WTC11 (cell line): ENCODE results near the gene RABGAP1. TPM values are rescaled to one million over a fixed set of nuclear protein-coding genes. Genes with fewer than 3 reads are reported as not detected.

Experiments used
- ATAC-seq: fragments of 200-7000 bp; cut with Tn5 transposase; 2 replicates; pipeline ENCODE4 v1.10.0; 2021; ENCODE audit warnings: mild to moderate bottlenecking, moderate library complexity
- CTCF ChIA-PET: fragments of 300-600 bp; sonication (Branson Sonifier 250); formaldehyde crosslinking; loops from one replicate; lab custom pipeline; 2021; ENCODE audit warnings: antibody characterized with exemption; lab: Charles Lee
- POLR2A ChIA-PET: fragments of 350-600 bp; sonication (Branson Sonifier 250); formaldehyde crosslinking; loops from one replicate; lab custom pipeline; 2021; ENCODE audit warnings: antibody characterized with exemption; lab: Charles Lee
- DNase-seq: peaks from one replicate; pipeline ENCODE4 v3.0.0; 2021; ENCODE audit warnings: low spot score
- H3K27ac Mint-ChIP-seq: 2 replicates; pipeline ENCODE4 v1.8.0; 2021; ENCODE audit warnings: mixed read lengths
- H3K27me3 Mint-ChIP-seq: 2 replicates; pipeline ENCODE4 v1.8.0; 2021; ENCODE audit warnings: low read depth, mild to moderate bottlenecking, moderate library complexity, mixed read lengths
- H3K36me3 Mint-ChIP-seq: 2 replicates; pipeline ENCODE4 v1.8.0; 2021; ENCODE audit warnings: mixed read lengths
- H3K4me1 Mint-ChIP-seq: 2 replicates; pipeline ENCODE4 v1.8.0; 2022; ENCODE audit warnings: mixed read lengths
- H3K4me3 Mint-ChIP-seq: 2 replicates; pipeline ENCODE4 v1.8.0; 2021; ENCODE audit warnings: mild to moderate bottlenecking, moderate library complexity, mixed read lengths
- H3K9me3 Mint-ChIP-seq: 2 replicates; pipeline ENCODE4 v1.8.0; 2021; ENCODE audit warnings: mixed read lengths
- EMX1 ChIP-seq: fragments of 250-450 bp; sonication (Bioruptor Pico); IDR thresholded peaks from 2 replicates; pipeline ENCODE4 v1.8.0; 2021; ENCODE audit warnings: mild to moderate bottlenecking
- FOXJ3 ChIP-seq: sonication (generic); formaldehyde crosslinking; IDR thresholded peaks from 2 replicates; pipeline ENCODE4 v1.9.0; 2021; ENCODE audit warnings: missing genetic modification reagents, mild to moderate bottlenecking, borderline replicate concordance
- GRHL2 ChIP-seq: fragments of 250-450 bp; sonication (Bioruptor Pico); IDR thresholded peaks from 2 replicates; pipeline ENCODE4 v1.8.0; 2022; ENCODE audit warnings: mild to moderate bottlenecking, moderate library complexity; ENCODE audit not compliant: insufficient replicate concordance, severe bottlenecking
- HMGA2 ChIP-seq: fragments of 250-450 bp; sonication (Bioruptor Pico); IDR thresholded peaks from 2 replicates; pipeline ENCODE4 v1.4.0; 2021; ENCODE audit warnings: mild to moderate bottlenecking, moderate library complexity
- JUN ChIP-seq: sonication (generic); formaldehyde crosslinking; IDR thresholded peaks from 2 replicates; pipeline ENCODE4 v1.8.0; 2023; ENCODE audit warnings: mild to moderate bottlenecking, missing genetic modification reagents
- NFATC4 ChIP-seq: fragments of 250-450 bp; sonication (Bioruptor Pico); IDR thresholded peaks from 2 replicates; pipeline ENCODE4 v1.9.0; 2021; ENCODE audit warnings: mild to moderate bottlenecking
- NFE2L1 ChIP-seq: sonication (generic); formaldehyde crosslinking; IDR thresholded peaks from 2 replicates; pipeline ENCODE4 v1.8.1; 2023; ENCODE audit warnings: missing genetic modification reagents
- NFYB ChIP-seq: sonication (generic); formaldehyde crosslinking; conservative IDR thresholded peaks from 2 replicates; pipeline ENCODE4 v1.8.0; 2022; ENCODE audit warnings: low read depth, missing genetic modification reagents
- NR1H2 ChIP-seq: sonication (generic); formaldehyde crosslinking; IDR thresholded peaks from 2 replicates; pipeline ENCODE4 v1.9.0; 2021; ENCODE audit warnings: mild to moderate bottlenecking, moderate library complexity, missing genetic modification reagents
- SMAD4 ChIP-seq: sonication (generic); formaldehyde crosslinking; IDR thresholded peaks from 2 replicates; pipeline ENCODE4 v1.8.0; 2022; ENCODE audit warnings: mild to moderate bottlenecking, missing genetic modification reagents
- SP1 ChIP-seq: sonication (generic); formaldehyde crosslinking; conservative IDR thresholded peaks from 2 replicates; pipeline ENCODE4 v1.8.1; 2022; ENCODE audit warnings: missing genetic modification reagents
- TCF7 ChIP-seq: sonication (generic); formaldehyde crosslinking; IDR thresholded peaks from 2 replicates; pipeline ENCODE4 v1.8.0; 2022; ENCODE audit warnings: mild to moderate bottlenecking, low read depth, missing genetic modification reagents, moderate library complexity
- TEAD1 ChIP-seq: sonication (generic); formaldehyde crosslinking; IDR thresholded peaks from 2 replicates; pipeline ENCODE4 v1.8.0; 2022; ENCODE audit warnings: mild to moderate bottlenecking, missing genetic modification reagents
- TP53 ChIP-seq: sonication (generic); formaldehyde crosslinking; IDR thresholded peaks from 2 replicates; pipeline ENCODE4 v1.8.1; 2023; ENCODE audit warnings: mild to moderate bottlenecking, missing genetic modification reagents
- ZBTB21 ChIP-seq: sonication (generic); formaldehyde crosslinking; IDR thresholded peaks from 2 replicates; pipeline ENCODE4 v1.8.1; 2023; ENCODE audit warnings: mild to moderate bottlenecking, missing genetic modification reagents, borderline replicate concordance
- ZNF232 ChIP-seq: sonication (generic); formaldehyde crosslinking; IDR thresholded peaks from 2 replicates; pipeline ENCODE4 v1.8.0; 2022; ENCODE audit warnings: mild to moderate bottlenecking, missing genetic modification reagents
- total RNA-seq: library from RNA; stranded (reverse); gene quantifications from 3 replicates; pipeline ENCODE4 v1.2.3, GENCODE V29; 2021
- TF ChIP-seq, protein P1 (sequence below): fragments of 200-600 bp; IDR thresholded peaks from 2 replicates; pipeline ENCODE4 v1.8.0; 2022; ENCODE audit warnings: antibody characterized with exemption
- TF ChIP-seq, protein P2 (sequence below): sonication (generic); formaldehyde crosslinking; IDR thresholded peaks from 2 replicates; pipeline ENCODE4 v1.8.0; 2023; ENCODE audit warnings: missing genetic modification reagents
- TF ChIP-seq, protein P3 (sequence below): sonication (generic); formaldehyde crosslinking; IDR thresholded peaks from 2 replicates; pipeline ENCODE4 v1.8.0; 2022; ENCODE audit warnings: mild to moderate bottlenecking, missing genetic modification reagents
- TF ChIP-seq, protein P4 (sequence below): sonication (generic); formaldehyde crosslinking; IDR thresholded peaks from 2 replicates; pipeline ENCODE4 v1.8.1; 2023; ENCODE audit warnings: mild to moderate bottlenecking, missing genetic modification reagents, borderline replicate concordance
- TF ChIP-seq, protein P5 (sequence below): fragments of 250-450 bp; sonication (Bioruptor Pico); IDR thresholded peaks from 2 replicates; pipeline ENCODE4 v1.9.0; 2021; ENCODE audit warnings: moderate library complexity, mild to moderate bottlenecking, inconsistent platforms, borderline replicate concordance
- TF ChIP-seq, protein P6 (sequence below): sonication (generic); formaldehyde crosslinking; IDR thresholded peaks from 2 replicates; pipeline ENCODE4 v1.8.1; 2022; ENCODE audit warnings: mild to moderate bottlenecking, missing genetic modification reagents, moderate library complexity, borderline replicate concordance

Gene RABGAP1
- total RNA-seq, 1 experiment from 2014 or later: 38.1 TPM

DNA sequence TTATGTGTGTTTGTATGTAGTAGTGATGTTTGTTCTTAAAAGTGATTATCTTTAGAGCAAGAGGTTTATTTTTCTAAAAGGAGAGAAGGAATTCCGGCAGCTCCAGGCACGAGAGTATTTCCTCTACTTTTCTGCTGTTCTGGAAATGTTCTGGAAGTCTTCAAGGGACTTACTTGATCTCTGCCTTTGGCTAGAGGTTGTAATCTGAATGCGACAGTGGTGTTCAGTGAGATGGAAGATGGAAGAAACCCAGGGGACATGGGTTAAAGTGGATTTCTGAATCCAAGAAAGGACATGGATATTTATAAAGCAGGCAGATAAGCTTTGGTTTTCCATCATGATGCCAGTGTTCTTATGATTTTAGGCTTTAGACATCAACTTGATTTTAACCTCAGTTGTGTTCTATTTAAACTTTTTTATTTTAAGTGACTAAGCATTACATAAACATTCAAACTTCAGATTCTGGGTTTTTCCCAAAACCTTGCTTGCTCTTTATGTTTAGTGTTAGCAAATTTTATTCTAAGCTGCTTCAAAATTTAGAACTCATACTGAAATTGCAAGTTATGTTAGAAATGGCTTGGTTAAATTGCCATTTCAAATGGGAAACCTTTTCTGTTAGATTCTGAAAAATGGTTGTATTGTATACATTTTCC, 96.2 kb downstream of the RABGAP1 start:
- Mint-ChIP-seq H3K36me3 (peaks cover 3% of the 10 kb centered on the region; the same call in 1 of the 2 replicates), H3K9me3 (no peaks in the 10 kb centered on the region), H3K4me3 (no peak overlapping the region), H3K27ac (peak overlapping the region; percentile 44; the same call in 1 of the 2 replicates)
- ATAC-seq: no peak
- CTCF ChIA-PET: no interaction called here
- TF ChIP-seq ZBTB21 (CRISPR knock-in tag): no peak
- TF ChIP-seq, protein P1, sequence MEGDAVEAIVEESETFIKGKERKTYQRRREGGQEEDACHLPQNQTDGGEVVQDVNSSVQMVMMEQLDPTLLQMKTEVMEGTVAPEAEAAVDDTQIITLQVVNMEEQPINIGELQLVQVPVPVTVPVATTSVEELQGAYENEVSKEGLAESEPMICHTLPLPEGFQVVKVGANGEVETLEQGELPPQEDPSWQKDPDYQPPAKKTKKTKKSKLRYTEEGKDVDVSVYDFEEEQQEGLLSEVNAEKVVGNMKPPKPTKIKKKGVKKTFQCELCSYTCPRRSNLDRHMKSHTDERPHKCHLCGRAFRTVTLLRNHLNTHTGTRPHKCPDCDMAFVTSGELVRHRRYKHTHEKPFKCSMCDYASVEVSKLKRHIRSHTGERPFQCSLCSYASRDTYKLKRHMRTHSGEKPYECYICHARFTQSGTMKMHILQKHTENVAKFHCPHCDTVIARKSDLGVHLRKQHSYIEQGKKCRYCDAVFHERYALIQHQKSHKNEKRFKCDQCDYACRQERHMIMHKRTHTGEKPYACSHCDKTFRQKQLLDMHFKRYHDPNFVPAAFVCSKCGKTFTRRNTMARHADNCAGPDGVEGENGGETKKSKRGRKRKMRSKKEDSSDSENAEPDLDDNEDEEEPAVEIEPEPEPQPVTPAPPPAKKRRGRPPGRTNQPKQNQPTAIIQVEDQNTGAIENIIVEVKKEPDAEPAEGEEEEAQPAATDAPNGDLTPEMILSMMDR: no peak
- no peak for TF ChIP-seq JUN (CRISPR knock-in tag)
- TF ChIP-seq HMGA2 (CRISPR knock-in tag): no peak
- TF ChIP-seq TP53 (CRISPR knock-in tag): no peak
- TF ChIP-seq, protein P2, sequence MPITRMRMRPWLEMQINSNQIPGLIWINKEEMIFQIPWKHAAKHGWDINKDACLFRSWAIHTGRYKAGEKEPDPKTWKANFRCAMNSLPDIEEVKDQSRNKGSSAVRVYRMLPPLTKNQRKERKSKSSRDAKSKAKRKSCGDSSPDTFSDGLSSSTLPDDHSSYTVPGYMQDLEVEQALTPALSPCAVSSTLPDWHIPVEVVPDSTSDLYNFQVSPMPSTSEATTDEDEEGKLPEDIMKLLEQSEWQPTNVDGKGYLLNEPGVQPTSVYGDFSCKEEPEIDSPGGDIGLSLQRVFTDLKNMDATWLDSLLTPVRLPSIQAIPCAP (CRISPR knock-in tag): no peak
- TF ChIP-seq, protein P3, sequence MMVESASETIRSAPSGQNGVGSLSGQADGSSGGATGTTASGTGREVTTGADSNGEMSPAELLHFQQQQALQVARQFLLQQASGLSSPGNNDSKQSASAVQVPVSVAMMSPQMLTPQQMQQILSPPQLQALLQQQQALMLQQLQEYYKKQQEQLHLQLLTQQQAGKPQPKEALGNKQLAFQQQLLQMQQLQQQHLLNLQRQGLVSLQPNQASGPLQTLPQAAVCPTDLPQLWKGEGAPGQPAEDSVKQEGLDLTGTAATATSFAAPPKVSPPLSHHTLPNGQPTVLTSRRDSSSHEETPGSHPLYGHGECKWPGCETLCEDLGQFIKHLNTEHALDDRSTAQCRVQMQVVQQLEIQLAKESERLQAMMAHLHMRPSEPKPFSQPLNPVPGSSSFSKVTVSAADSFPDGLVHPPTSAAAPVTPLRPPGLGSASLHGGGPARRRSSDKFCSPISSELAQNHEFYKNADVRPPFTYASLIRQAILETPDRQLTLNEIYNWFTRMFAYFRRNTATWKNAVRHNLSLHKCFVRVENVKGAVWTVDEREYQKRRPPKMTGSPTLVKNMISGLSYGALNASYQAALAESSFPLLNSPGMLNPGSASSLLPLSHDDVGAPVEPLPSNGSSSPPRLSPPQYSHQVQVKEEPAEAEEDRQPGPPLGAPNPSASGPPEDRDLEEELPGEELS (CRISPR knock-in tag): no peak
- TF ChIP-seq, protein P4, sequence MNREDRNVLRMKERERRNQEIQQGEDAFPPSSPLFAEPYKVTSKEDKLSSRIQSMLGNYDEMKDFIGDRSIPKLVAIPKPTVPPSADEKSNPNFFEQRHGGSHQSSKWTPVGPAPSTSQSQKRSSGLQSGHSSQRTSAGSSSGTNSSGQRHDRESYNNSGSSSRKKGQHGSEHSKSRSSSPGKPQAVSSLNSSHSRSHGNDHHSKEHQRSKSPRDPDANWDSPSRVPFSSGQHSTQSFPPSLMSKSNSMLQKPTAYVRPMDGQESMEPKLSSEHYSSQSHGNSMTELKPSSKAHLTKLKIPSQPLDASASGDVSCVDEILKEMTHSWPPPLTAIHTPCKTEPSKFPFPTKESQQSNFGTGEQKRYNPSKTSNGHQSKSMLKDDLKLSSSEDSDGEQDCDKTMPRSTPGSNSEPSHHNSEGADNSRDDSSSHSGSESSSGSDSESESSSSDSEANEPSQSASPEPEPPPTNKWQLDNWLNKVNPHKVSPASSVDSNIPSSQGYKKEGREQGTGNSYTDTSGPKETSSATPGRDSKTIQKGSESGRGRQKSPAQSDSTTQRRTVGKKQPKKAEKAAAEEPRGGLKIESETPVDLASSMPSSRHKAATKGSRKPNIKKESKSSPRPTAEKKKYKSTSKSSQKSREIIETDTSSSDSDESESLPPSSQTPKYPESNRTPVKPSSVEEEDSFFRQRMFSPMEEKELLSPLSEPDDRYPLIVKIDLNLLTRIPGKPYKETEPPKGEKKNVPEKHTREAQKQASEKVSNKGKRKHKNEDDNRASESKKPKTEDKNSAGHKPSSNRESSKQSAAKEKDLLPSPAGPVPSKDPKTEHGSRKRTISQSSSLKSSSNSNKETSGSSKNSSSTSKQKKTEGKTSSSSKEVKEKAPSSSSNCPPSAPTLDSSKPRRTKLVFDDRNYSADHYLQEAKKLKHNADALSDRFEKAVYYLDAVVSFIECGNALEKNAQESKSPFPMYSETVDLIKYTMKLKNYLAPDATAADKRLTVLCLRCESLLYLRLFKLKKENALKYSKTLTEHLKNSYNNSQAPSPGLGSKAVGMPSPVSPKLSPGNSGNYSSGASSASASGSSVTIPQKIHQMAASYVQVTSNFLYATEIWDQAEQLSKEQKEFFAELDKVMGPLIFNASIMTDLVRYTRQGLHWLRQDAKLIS: no peak
- TF ChIP-seq NFYB (CRISPR knock-in tag): no peak
- no peak for TF ChIP-seq TEAD1 (CRISPR knock-in tag)
- no peak for TF ChIP-seq FOXJ3
- no peak for TF ChIP-seq SP1 (CRISPR knock-in tag)
- no peak for TF ChIP-seq NR1H2 (CRISPR knock-in tag)
- TF ChIP-seq, all 79 proteins: peak for 0
- no peak for DNase-seq
- H3K4me1 Mint-ChIP-seq: peaks cover 10% of the 10 kb centered on the region
- no peaks in the 10 kb centered on the region for H3K27me3 Mint-ChIP-seq
- POLR2A ChIA-PET: no interaction called here

DNA sequence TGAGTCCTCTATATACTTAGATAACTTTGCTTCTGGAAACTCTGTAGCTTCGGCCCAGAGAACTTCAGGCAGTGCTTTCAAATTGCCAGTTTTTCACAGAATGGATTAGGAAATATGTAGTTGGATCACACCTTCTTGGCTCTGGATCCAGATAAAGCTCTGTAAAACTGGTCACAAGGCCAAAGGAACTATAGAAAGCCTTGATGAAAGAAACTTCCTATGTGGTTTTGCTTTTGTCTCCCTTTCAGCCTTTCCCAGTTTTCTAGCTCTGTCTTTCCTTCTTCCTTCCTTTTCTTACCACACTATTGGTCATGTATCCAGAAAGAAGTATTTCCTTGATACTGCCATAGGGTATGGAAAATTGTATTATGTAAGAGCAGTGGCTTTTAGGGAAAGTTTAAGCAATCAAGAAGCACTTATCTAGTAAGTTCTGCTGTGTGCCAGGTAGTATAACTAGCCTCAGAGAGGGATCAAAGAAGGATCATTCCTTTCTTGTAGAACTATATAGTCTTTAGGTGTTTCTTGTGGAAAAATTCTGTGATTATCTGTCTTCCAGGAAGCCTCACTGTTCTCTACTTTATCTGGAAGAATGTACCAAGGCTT, 98.9 kb downstream of the RABGAP1 start:
- ATAC-seq (no peak), DNase-seq (no peak)
- H3K9me3 Mint-ChIP-seq: no peaks in the 10 kb centered on the region
- H3K36me3 Mint-ChIP-seq: peaks cover 12% of the 10 kb centered on the region
- no peak overlapping the region for H3K27ac Mint-ChIP-seq
- POLR2A ChIA-PET: no interaction called here
- CTCF ChIA-PET: interaction anchor here (1.1 kb wide), 1 partner anchor 316 kb away, joined by 3 read pairs; the partner anchor contains the start of gene CRB2
- no peaks in the 10 kb centered on the region for H3K27me3 Mint-ChIP-seq
- no peaks in the 10 kb centered on the region for H3K4me1 Mint-ChIP-seq
- H3K4me3 Mint-ChIP-seq: no peak overlapping the region
- TF ChIP-seq NFE2L1 (CRISPR knock-in tag) (no peak), ZNF232 (CRISPR knock-in tag) (no peak), TCF7 (CRISPR knock-in tag) (no peak), EMX1 (CRISPR knock-in tag) (no peak), GRHL2 (CRISPR knock-in tag) (no peak), NFYB (CRISPR knock-in tag) (no peak), FOXJ3 (no peak), SMAD4 (CRISPR knock-in tag) (no peak), NFATC4 (CRISPR knock-in tag) (no peak)
- TF ChIP-seq, protein P3 (CRISPR knock-in tag): no peak
- TF ChIP-seq, protein P5, sequence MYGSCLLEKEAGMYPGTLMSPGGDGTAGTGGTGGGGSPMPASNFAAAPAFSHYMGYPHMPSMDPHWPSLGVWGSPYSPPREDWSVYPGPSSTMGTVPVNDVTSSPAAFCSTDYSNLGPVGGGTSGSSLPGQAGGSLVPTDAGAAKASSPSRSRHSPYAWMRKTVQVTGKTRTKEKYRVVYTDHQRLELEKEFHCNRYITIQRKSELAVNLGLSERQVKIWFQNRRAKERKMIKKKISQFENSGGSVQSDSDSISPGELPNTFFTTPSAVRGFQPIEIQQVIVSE (CRISPR knock-in tag): no peak
- TF ChIP-seq, protein P6, sequence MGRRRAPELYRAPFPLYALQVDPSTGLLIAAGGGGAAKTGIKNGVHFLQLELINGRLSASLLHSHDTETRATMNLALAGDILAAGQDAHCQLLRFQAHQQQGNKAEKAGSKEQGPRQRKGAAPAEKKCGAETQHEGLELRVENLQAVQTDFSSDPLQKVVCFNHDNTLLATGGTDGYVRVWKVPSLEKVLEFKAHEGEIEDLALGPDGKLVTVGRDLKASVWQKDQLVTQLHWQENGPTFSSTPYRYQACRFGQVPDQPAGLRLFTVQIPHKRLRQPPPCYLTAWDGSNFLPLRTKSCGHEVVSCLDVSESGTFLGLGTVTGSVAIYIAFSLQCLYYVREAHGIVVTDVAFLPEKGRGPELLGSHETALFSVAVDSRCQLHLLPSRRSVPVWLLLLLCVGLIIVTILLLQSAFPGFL (CRISPR knock-in tag): no peak
